CD14-positive monocyte (primary cell): ENCODE measurements around the gene SPRN. TPM values are rescaled to one million over a fixed set of nuclear protein-coding genes. Genes with fewer than 3 reads are reported as not detected.

Source experiments
- DNase-seq, 3 donors: peaks; one replicate each; pipeline ENCODE4 v3.0.0-alpha.2; 2011 to 2022
- H2AFZ ChIP-seq: 2 replicates; pipeline ENCODE4 v1.6.0; 2012; ENCODE audit warnings: mild to moderate bottlenecking, low read depth, low read length, inconsistent platforms; ENCODE audit not compliant: insufficient read depth, poor library complexity, severe bottlenecking
- H3K27ac ChIP-seq, 2 donors: 1 replicate in 1 of 2; 2 replicates in 1 of 2; pipeline ENCODE4 v1.5.1; 2012 to 2013; ENCODE audit warnings: low read length in 2 of 2, control low read depth in 1 of 2, inconsistent platforms in 1 of 2, low read depth in 1 of 2, mild to moderate bottlenecking in 1 of 2
- H3K27me3 ChIP-seq, 2 donors: one replicate each; pipeline versions ENCODE4 v1.6.0 to v1.6.1; 2011 to 2013; ENCODE audit warnings: low read length in 2 of 2; ENCODE audit not compliant: control insufficient read depth in 2 of 2, insufficient read depth in 2 of 2
- H3K36me3 ChIP-seq, 2 donors: replicated peaks in 1 of 2; 1 replicate in 1 of 2; 2 replicates in 1 of 2; pipeline versions ENCODE4 v1.5.1 to v1.6.1; 2012 to 2013; ENCODE audit warnings: low read length in 2 of 2, control low read depth in 1 of 2, inconsistent platforms in 1 of 2, mild to moderate bottlenecking in 1 of 2; ENCODE audit not compliant: insufficient read depth in 2 of 2, control insufficient read depth in 1 of 2
- H3K4me1 ChIP-seq, 2 donors: 1 replicate in 1 of 2; 2 replicates in 1 of 2; pipeline versions ENCODE4 v1.5.1 to v1.6.1; 2012 to 2013; ENCODE audit warnings: low read length in 2 of 2, control low read depth in 1 of 2, inconsistent platforms in 1 of 2, mild to moderate bottlenecking in 1 of 2, moderate library complexity in 1 of 2; ENCODE audit not compliant: insufficient read depth in 2 of 2, control insufficient read depth in 1 of 2
- H3K4me2 ChIP-seq: replicated peaks from 2 replicates; pipeline ENCODE3; 2012; ENCODE audit warnings: low read length, moderate library complexity, mild to moderate bottlenecking; ENCODE audit not compliant: poor library complexity, severe bottlenecking; ENCODE audit errors: extremely low read depth
- H3K4me3 ChIP-seq, 3 experiments: fragments of 200-600 bp in 1 of 3; sonication (generic) in 1 of 3; replicated peaks in 1 of 3; 1 replicate in 2 of 3; 2 replicates in 1 of 3; pipeline ENCODE4 v1.5.1; 2011 to 2013; ENCODE audit warnings: low read length in 3 of 3, mild to moderate bottlenecking in 3 of 3, control low read depth in 2 of 3, low read depth in 2 of 3, inconsistent platforms in 1 of 3, moderate library complexity in 1 of 3
- H3K79me2 ChIP-seq: 2 replicates; pipeline ENCODE4 v1.6.0; 2012; ENCODE audit warnings: mild to moderate bottlenecking, control low read depth, inconsistent platforms, low read length, moderate library complexity; ENCODE audit not compliant: insufficient read depth
- H3K9ac ChIP-seq: 2 replicates; pipeline ENCODE4 v1.6.0; 2017; ENCODE audit warnings: low read length, mild to moderate bottlenecking; ENCODE audit not compliant: insufficient read depth, poor library complexity, severe bottlenecking
- H3K9me3 ChIP-seq, 2 donors: replicated peaks in 1 of 2; 1 replicate in 1 of 2; 2 replicates in 1 of 2; pipeline versions ENCODE4 v1.5.1 to v1.6.1; 2012 to 2013; ENCODE audit warnings: low read length in 2 of 2, control low read depth in 1 of 2; ENCODE audit not compliant: control insufficient read depth in 1 of 2, insufficient read depth in 1 of 2
- H4K20me1 ChIP-seq: 2 replicates; pipeline ENCODE4 v1.6.0; 2012; ENCODE audit warnings: mild to moderate bottlenecking, low read length, control low read depth, moderate library complexity; ENCODE audit not compliant: insufficient read depth
- H3K27ac Mint-ChIP-seq, 7 donors: one replicate each; pipeline ENCODE4 v1.8.0; 2020; ENCODE audit warnings: mild to moderate bottlenecking in 7 of 7, mixed read lengths in 7 of 7, moderate library complexity in 6 of 7, inconsistent platforms in 2 of 7
- H3K27me3 Mint-ChIP-seq, 3 donors: one replicate each; pipeline ENCODE4 v1.8.0; 2021 to 2022; ENCODE audit warnings: low read depth in 3 of 3, mild to moderate bottlenecking in 3 of 3, mixed read lengths in 3 of 3, moderate library complexity in 3 of 3, inconsistent platforms in 1 of 3
- H3K36me3 Mint-ChIP-seq, 2 donors: one replicate each; pipeline ENCODE4 v1.8.0; 2020; ENCODE audit warnings: mixed read lengths in 2 of 2, inconsistent platforms in 1 of 2, mild to moderate bottlenecking in 1 of 2
- H3K4me1 Mint-ChIP-seq: one replicate; pipeline ENCODE4 v1.8.0; 2020; ENCODE audit warnings: mild to moderate bottlenecking, mixed read lengths
- H3K4me3 Mint-ChIP-seq, 2 donors: one replicate each; pipeline ENCODE4 v1.8.0; 2020; ENCODE audit warnings: mild to moderate bottlenecking in 2 of 2, mixed read lengths in 2 of 2, moderate library complexity in 1 of 2
- H3K9me3 Mint-ChIP-seq, 7 donors: one replicate each; pipeline ENCODE4 v1.8.0; 2020 to 2022; ENCODE audit warnings: mixed read lengths in 7 of 7, mild to moderate bottlenecking in 6 of 7, moderate library complexity in 6 of 7, inconsistent platforms in 2 of 7
- WGBS: methylation state at CpG from one replicate; pipeline ENCODE4 v1.1.5; 2013; ENCODE audit warnings: missing lambda C conversion rate; ENCODE audit not compliant: insufficient coverage; 5-methylcytosine and 5-hydroxymethylcytosine counted together
- intact Hi-C, 2 donors: fragments of 100-400 bp; cut with micrococcal nuclease; formaldehyde crosslinking; loops; one replicate each; pipeline versions ENCODE4 v1.15.0 to v1.15.1; 2023
- polyA plus RNA-seq, 3 donors: library from polyadenylated mRNA; depleted of rRNA in 1 of 3; unstranded in 2 of 3; stranded (reverse) in 1 of 3; fragments of 300-500 nt in 2 of 3; fragments of >200 nt in 1 of 3; fragmentation: Illumina TruSeq in 2 of 3; gene quantifications; 1 replicate in 2 of 3; 2 replicates in 1 of 3; pipeline ENCODE4 v1.2.3, GENCODE V29; 2012 to 2021
- TF ChIP-seq, protein P1 (sequence below): fragments of 200-600 bp; IDR thresholded peaks from one replicate; pipeline ENCODE4 v1.8.0; 2022; ENCODE audit warnings: antibody characterized with exemption, mild to moderate bottlenecking

SPRN gene
- polyA plus RNA-seq, 3 donors = not detected

DNA sequence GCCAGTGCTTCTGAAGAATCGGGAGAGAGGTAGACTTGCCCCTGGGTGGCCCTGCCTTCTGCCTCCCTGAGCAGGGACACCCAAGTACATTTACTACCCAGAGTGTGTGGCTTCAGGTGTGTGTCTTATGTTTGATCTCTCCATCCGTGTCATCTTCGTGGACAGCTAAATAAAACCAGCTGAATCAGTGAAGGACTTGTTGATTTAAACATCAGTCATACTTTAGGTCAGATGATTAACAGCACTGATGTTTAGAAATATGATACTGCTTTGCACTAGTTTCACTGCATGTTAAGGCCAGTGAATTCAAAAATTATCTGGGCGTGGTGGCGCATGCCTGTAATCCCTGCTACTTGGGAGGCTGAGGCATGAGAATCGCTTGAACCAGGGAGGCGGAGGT is 26.5 kb downstream of the SPRN start:
- Mint-ChIP-seq H3K27ac (peak overlapping the region in 2 of 7 donors; percentile 18 to 21), H3K4me3 (no peak overlapping the region), H3K9me3 (peaks cover 0 to 3% (median 0%) of the 10 kb centered on the region in 7 donors), H3K4me1 (peaks cover 16% of the 10 kb centered on the region), H3K36me3 (peaks cover 50 to 62% of the 10 kb centered on the region in 2 donors), H3K27me3 (peaks cover 0 to 3% (median 2%) of the 10 kb centered on the region in 3 donors)
- no peaks in the 10 kb centered on the region for H4K20me1 ChIP-seq
- 98% methylated on average over 6 of the region's 7 CpGs for WGBS
- H3K79me2 ChIP-seq = peaks cover 23% of the 10 kb centered on the region
- H3K4me1 ChIP-seq = peaks cover 15 to 17% of the 10 kb centered on the region in 2 donors
- H3K9me3 ChIP-seq = no peaks in the 10 kb centered on the region
- TF ChIP-seq, protein P1, sequence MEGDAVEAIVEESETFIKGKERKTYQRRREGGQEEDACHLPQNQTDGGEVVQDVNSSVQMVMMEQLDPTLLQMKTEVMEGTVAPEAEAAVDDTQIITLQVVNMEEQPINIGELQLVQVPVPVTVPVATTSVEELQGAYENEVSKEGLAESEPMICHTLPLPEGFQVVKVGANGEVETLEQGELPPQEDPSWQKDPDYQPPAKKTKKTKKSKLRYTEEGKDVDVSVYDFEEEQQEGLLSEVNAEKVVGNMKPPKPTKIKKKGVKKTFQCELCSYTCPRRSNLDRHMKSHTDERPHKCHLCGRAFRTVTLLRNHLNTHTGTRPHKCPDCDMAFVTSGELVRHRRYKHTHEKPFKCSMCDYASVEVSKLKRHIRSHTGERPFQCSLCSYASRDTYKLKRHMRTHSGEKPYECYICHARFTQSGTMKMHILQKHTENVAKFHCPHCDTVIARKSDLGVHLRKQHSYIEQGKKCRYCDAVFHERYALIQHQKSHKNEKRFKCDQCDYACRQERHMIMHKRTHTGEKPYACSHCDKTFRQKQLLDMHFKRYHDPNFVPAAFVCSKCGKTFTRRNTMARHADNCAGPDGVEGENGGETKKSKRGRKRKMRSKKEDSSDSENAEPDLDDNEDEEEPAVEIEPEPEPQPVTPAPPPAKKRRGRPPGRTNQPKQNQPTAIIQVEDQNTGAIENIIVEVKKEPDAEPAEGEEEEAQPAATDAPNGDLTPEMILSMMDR = no peak
- H3K27me3 ChIP-seq = no peaks in the 10 kb centered on the region
- H3K4me3 ChIP-seq = no peak overlapping the region
- H2AFZ ChIP-seq = no peak overlapping the region
- no peak overlapping the region for H3K27ac ChIP-seq
- no peak overlapping the region for H3K9ac ChIP-seq
- no peak overlapping the region for H3K4me2 ChIP-seq
- DNase-seq = no peak
- peaks cover 43 to 71% of the 10 kb centered on the region in 2 donors for H3K36me3 ChIP-seq
- intact Hi-C loops = no loop called here

DNA sequence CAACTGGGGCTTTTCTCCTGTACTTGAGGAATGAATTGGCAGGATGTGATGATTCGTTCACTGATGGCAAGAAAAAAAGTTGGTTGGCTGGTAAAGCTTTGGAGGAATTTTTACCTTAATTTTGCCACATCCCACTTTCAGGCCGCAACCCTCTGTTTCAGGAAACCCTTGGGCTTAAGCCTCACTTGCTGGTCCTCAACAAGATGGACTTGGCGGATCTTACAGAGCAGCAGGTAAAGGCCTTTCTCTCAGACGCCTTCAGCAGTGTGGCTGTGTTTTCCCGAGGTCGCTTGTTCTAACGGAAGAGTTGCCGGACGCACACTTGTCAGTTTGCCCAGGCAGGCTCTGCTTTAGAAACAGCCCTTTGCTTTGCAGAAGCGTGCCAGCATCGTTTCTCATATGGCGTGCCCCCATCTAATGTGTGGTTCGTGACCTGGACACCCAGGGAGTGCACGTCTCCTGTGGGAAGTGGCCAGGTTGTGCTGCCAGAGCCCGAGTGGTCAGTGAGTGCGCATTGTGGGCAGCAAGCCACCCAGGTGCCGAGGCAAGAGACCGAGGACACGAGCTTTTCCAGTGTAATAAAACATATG is 28.3 kb downstream of the SPRN start:
- Histone ChIP-seq H3K4me1 (peaks cover 15 to 17% of the 10 kb centered on the region in 2 donors), H3K9ac (no peak overlapping the region), H4K20me1 (no peaks in the 10 kb centered on the region), H3K79me2 (peaks cover 23% of the 10 kb centered on the region), H3K4me2 (no peak overlapping the region), H3K36me3 (peaks cover 27 to 53% of the 10 kb centered on the region in 2 donors), H3K9me3 (no peaks in the 10 kb centered on the region), H2AFZ (no peak overlapping the region), H3K4me3 (no peak overlapping the region), H3K27me3 (no peaks in the 10 kb centered on the region), H3K27ac (no peak overlapping the region)
- TF ChIP-seq, protein P1 = no peak
- Mint-ChIP-seq H3K27ac (peak overlapping the region in 2 of 7 donors; percentile 35 to 58), H3K4me3 (no peak overlapping the region), H3K4me1 (peaks cover 15% of the 10 kb centered on the region), H3K27me3 (peaks cover 0 to 3% (median 2%) of the 10 kb centered on the region in 3 donors), H3K36me3 (peaks cover 40 to 47% of the 10 kb centered on the region in 2 donors), H3K9me3 (peaks cover 0 to 3% (median 0%) of the 10 kb centered on the region in 7 donors)
- 99% methylated on average over 14 of the region's 19 CpGs for WGBS
- DNase-seq = no peak
- intact Hi-C loops = no loop called here
